HG03135 (cell line): Measurements from ENCODE around the gene KRTAP4-11.
"Not testable (repeated sequence)": the region's sequence is repeated elsewhere in the genome, so short reads cannot be mapped to it uniquely, and the experiment has no call there.

Experiments used
- ATAC-seq: cut with Tn5 transposase; IDR thresholded peaks from one replicate; pipeline ENCODE4 v1.9.1; 2021; ENCODE audit warnings: mild to moderate bottlenecking, moderate library complexity; ENCODE audit not compliant: unreplicated experiment

KRTAP4-11 gene

DNA sequence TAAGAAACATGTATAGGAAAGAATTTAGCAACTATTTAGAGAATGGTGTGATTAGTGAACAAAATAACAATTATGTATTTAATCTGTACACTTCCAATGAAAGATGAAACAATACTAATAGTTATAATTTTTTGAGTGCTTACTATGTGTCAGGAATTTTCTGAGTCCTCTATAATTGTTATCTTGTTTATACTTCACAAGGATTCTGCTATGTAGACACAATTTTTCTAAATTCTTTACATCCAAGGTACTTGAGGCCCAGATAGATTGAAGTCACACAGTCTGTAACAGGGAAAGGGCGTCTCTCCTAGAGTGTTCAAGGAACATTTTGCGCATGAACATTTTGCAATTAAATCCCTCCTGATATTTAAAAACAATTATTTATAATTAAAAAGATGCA, 6.9 kb upstream of the KRTAP4-11 start:
- ATAC-seq = no peak

DNA sequence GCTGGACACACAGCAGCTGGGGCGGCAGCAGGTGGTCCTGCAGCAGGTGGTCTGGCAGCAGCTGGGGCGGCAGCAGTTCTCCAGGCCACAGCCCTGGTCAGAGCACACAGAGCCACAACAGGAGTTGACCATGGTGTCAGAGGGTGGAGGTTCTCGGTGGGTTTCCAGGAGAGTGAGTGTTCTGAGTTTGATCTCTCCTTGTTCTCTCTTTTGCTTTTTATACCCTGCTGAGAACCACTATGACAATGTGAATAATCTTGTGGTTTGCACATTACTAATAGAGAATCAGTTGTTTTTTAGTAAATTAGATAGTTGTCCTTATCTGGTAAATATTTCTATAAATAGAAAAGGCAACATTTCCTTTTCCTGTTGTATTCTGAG, 5.8 kb upstream of the KRTAP4-11 start, which contains the start of gene KRTAP4-12:
Gene KRTAP4-12, minus strand, starts transcription at position 192 of the 381 bp plus-strand sequence. Its CDS starts 60 bp downstream, at position 132.
- ATAC-seq = not testable (repeated sequence)

DNA sequence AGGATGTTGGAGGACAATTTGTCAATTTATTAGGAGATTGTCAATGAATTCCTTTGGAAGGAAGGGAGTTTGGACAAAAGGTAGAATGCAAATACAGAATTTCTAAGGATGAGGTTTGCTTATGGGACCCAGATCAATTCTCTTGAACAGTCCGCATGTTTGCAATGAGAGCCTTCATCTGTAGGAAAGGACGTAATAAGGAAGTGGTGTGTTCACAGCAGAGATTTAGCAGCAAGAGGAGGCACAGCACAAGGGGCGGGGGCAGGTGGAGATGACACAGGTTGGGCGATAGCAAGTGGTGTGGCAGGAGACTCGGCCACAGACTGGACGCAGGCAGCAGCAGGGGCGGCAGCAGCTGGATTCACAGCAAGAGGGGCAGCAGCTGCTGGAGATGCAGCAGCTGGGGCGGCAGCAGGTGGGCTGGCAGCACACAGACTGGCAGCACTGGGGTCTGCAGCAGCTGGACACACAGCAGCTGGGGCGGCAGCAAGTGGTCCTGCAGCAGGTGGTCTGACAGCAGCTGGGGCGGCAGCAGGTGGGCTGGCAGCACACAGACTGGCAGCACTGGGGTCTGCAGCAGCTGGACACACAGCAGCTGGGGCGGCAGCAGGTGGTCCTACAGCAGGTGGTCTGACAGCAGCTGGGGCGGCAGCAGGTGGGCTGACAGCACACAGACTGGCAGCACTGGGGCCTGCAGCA, 5.3 kb upstream of the KRTAP4-11 start:
- not testable (repeated sequence) for ATAC-seq

DNA sequence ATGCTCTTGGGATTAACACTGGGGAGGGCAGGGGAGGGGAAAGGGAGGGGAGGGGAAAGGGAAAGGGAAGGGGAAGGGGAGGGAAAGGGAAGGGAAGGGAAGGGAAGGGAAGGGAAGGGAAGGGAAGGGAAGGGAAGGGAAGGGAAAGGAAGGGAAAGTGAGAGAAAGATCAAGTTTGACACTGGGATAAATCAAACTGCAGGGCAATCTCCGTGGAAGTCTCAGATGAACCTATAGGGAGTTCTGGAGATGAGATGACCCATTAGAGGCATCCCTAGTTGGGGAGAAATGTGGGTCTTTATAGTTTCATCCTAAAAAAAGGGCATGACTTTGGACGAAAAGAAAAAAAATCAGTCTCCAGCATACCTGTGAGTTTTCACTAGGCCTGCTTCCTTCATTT, 3.6 kb upstream of the KRTAP4-11 start:
- ATAC-seq = no peak

DNA sequence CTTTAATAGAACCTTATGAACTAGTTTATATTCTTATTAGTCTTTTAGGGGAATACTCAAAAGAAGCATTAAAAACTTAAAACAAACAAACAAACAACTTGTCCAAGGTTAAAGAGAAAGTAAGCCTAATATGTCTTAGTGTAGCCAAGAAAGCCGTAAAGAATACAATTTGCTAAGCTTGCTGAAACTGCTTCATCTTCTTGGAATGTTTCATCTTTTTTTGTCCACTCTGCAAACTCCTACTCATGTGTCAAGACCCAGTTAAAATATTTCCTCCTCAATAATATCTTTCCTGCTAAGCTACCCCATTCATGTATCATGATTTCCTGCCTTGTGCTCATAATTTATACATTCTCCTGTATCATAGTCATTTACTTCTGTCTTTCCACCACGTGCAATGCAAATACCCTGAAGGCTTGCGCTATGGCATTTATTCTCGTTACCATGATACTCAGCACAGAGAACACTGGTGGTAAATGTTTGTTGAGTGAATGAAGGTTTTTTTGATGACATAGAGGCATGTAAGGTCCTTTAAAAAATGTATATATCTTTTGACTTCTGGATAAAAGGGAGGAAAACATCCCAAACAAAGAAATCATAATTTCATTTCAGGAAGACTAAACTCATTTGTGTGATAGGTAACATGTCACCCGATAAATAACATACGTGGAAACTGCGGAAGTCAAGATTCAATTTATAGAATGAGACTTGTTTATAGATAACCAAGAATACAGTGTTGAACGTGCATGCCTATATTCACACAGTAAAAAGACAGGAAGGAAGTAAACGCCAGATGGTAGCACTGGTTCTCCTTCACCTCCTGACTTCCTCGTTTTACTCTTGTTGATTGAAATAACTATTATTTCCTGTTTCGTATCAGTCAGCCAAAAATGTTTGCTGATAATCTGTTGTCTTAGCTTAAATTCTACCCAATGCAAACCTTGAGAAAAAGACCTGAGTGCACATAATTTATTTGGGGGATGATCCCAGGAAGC, 1.8 kb upstream of the KRTAP4-11 start:
- not testable (repeated sequence) for ATAC-seq

DNA sequence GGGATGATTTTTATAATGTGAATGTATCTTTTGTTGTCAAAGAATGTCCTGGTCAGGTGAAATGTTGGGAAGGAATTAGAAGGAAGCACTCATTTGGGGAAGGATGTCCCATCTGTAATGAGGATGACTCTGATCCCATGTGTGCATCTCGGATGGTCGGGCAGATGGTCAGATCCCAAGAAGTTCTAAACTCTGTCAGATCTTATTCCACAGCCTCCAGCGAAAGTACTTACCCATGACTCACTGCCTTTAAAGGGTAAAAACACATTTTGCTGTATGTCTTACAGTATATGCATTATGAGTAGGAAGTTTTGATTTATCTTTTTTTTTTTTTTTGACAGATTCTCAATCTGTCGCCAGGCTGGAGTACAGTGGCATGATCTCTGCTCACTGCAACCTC, 548 bp upstream of the KRTAP4-11 start:
- no peak for ATAC-seq

DNA sequence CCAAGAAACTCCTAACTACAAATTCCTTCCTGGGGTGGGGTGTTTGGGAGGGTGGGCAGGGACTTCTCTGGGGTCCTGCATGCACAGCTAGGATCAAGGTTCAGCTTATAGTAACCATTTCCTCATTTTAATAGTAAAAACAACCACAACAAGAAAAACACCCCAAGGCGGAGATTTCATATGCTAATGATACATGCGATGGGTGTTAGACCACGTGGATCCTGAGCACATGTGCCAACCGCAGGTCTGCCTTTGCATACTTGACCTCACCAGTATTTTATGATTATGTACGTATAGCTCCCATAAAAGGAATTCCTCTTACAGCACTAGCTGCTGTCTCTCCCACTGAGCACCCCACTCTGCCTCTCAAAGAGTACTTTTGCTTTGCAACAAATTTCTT, 1.9 kb downstream of the KRTAP4-11 start:
- no peak for ATAC-seq

DNA sequence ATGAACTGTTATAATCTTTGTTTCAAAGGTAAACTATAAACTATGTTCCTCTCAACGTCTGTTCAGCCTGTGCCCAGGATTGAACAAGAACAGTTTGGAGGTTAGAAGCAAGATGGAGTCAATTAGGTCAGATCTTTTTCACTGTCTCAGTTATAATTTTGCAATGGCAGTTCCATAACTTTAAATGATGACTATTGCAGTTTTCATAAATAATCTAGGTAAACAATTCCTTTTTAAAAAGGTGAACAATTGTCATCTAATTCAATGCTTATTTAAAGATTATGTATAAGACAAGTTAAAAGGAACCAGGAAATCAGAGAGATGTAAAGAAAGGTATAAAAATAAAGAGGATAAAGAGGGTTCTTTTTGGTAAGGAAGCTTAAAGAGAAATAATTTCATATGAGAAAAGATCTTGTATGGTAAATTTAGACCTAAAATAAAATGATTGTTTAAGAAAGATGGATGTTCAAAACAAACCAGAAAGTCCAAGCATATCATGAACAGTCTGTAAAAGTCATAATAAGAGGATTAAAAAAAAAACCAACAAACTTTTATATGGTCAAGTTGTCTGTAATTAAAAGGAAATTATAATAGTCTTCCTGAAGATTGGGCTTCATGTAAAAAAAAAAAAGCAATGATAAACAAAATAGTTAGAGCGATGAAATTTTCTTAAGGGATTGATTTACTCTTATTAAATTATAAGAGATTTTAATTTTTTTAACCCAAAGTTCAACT, 6.9 kb downstream of the KRTAP4-11 start:
- no peak for ATAC-seq

DNA sequence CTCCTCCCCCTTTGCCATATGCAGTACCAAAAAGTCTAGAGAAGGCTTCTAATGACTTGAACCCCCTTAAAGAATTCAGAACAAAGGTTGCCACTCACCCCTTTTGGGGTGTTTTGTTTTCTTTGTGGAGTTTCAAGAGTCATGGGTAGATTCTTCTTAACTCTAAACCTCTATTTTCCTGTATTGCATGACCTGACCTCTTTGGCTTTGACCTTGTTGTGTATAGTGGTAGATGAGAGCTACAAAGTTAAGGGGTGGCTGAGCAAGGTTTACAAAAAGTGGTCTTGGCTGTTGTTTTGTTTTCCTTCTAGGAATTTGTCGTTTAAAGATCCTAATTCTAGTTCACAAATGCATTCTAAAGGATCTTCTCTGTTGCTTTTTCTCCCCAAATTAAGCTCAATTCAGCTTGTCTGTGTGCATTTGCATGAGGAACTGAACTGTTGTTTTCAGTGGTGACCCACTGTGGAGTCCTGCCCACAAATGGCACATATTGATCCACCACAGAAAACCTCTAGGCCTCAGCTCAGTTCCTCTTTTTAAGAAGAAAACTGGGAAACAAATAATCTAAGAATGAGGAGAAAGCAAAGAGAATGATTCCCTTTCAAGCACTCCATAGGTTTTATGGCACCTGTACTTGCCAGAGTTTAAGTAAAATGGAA, 9.3 kb downstream of the KRTAP4-11 start:
- ATAC-seq = not testable (repeated sequence)

DNA sequence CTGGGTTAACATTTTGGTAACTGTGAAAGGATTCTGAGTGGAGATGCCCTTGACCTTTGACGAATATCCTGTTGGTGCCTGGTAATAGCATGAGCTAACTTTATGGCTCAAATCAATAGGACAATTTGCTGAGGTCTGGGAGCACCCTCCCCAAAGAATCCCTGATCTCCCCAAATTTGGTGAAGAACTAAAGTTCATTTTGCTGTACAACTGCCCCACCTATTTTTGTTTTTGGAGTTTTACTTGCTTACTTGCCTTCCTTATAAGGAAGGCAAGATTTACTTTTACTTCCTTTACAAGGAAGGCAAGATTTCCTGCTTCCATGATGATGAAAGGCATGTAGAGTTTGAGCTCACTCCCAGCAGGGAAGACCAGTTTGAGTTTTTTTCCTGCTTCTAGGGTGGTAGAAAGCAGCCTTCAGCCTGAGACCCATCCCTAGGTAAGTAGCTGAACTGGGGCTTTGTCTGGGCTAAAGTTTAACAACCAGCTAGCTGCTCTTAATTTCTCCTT, 10.2 kb downstream of the KRTAP4-11 start:
- no peak for ATAC-seq

DNA sequence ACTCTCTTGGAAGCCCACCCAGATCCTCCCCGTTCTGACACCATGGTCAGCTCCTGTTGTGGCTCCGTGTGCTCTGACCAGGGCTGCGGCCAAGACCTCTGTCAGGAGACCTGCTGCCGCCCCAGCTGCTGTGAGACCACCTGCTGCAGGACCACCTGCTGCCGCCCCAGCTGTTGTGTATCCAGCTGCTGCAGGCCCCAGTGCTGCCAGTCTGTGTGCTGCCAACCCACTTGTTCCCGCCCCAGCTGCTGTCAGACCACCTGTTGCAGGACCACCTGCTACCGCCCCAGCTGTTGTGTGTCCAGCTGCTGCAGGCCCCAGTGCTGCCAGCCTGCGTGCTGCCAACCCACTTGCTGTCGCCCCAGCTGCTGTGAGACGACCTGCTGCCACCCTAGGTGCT, 12.8 kb downstream of the KRTAP4-11 start, which contains the start of gene KRTAP4-9:
Gene KRTAP4-9, plus strand, starts transcription at position 43 of the 400 bp plus-strand sequence. Its CDS starts 0 bp downstream, at position 43.
- ATAC-seq = not testable (repeated sequence)

DNA sequence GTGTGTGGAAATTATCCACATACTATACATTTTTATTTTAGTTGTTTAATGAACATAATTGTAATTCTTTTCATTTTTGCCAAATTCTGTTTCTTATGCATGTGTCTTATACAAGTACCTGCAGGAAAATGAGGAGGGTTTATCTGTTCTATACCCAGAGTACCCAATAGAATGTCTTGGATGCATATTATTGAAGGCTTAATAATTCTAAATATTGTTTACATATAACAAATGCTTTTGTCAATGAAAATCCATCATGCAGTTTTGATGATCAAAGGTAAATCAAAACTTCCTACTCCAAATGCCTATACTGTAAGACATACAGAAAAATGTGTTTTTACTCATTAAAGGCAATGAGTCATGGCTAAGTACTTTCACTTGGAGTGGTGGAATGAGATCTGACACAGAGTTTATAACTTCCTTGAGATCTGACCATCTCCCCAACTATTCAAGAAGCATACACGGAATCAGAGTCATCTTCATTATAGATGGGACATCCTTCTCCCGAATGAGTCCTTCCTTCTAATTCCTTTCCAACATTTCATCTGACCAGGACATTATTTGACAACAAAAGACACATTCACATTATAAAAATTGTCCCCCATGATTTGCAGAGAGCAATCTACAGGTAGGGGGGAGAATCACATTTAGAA, 13.7 kb downstream of the KRTAP4-11 start:
- not testable (repeated sequence) for ATAC-seq

DNA sequence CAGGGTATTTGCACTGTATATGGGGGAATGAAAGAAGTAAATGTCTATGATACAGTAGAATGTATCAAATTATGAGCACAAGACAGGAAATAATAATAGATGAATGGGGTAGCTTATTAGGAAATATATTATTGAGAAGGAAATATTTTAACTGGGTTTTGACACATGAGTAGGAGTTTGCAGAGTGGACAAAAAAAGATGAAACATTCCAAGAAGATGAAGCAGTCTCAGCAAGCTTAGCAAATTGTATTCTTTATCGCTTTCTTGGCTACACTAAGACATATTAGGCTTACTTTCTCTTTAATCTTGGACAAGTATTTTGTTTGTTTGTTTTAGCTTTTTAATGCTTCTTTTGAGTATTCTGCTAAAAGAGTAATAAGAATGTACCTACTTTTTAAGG, 14.3 kb downstream of the KRTAP4-11 start:
- no peak for ATAC-seq

DNA sequence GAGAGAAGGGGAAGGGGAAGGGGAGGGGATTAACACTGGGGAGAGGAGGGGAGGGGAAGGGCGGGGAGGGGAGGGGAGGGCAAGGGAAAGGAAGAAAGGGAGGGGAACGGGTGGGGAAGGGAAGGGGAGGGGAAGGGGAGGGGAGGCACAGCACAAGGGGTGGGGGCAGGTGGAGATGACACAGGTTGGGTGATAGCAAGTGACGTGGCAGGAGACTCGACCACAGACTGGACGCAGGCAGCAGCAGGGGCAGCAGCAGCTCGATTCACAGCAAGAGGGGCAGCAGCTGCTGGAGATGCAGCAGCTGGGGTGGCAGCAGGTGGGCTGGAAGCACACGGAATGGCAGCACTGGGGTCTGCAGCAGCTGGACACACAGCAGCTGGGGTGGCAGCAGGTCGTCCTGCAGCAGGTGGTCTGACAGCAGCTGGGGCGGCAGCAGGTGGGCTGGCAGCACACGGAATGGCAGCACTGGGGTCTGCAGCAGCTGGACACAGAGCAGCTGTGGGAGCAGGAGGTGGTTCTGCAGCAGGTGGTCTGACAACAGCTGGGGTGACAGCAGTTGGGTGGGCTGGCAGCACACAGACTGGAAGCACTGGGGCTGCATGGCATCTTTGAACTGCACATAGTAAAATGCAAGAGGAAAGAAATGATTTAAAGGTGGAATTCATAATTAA, 16.4 kb downstream of the KRTAP4-11 start, which contains the start of gene KRTAP4-16:
Gene KRTAP4-16, minus strand, starts transcription at position 624 of the 674 bp plus-strand sequence. Its CDS starts 0 bp downstream, at position 624.
- ATAC-seq = no peak

DNA sequence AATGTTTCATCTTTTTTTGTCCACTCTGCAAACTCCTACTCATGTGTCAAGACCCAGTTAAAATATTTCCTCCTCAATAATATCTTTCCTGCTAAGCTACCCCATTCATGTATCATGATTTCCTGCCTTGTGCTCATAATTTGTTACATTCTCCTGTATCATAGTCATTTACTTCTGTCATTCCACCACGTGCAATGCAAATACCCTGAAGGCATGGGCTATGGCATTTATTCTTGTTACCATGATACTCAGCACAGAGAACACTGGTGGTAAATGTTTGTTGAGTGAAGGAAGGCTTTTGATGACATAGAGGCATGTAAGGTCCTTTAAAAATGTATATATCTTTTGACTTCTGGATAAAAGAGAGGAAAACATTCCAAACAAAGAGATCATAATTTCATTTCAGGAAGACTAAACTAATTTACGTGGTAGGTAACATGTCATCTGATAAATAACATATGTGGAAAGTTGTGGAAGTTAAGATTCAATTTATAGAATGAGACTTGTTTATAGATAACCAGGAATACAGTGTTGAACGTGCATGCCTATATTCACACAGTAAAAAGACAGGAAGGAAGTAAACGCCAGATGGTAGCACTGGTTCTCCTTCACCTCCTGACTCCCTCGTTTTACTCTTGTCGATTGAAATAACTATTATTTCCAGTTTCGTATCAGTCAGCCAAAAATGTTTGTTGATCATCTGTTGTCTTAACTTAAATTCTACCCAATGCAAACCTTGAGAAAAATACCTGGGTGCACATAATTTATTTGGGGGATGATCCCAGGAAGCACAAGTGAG, 18.3 kb downstream of the KRTAP4-11 start:
- not testable (repeated sequence) for ATAC-seq

DNA sequence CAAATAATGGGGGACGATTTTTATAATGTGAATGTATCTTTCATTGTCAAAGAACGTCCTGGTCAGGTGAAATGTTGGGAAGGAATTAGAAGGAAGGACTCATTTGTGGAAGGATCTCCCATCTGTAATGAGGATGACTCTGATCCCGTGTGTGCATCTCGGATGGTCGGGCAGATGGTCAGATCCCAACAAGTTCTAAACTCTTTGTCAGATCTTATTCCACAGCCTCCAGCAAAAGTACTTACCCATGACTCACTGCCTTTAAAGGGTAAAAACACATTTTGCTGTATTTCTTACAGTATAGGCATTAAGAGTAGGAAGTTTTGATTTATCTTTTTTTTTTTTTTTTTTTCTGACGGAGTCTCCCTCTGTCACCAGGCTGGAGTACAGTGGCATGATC, 19.7 kb downstream of the KRTAP4-11 start:
- no peak for ATAC-seq

DNA sequence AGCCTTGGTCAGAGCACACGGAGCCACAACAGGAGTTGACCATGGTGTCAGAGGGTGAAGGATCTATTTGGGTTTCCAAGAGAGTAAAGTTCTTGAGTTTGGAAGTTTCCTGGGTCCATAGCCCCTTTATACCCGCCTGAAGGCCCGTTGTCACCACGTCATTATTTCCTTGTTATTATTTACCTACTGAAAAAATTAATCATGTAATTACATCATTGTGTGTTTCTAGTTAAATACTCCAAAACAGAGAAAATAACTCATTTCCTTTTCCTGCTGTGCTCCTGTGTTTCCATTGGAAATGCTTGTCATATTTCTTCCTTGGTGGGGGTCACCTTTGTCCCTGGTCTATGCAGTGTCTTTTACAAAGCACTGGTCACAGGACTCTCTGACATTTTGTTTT, 20.1 kb downstream of the KRTAP4-11 start, which contains the start of gene KRTAP4-8:
Gene KRTAP4-8, minus strand, starts transcription at position 101 of the 400 bp plus-strand sequence. Its CDS starts 58 bp downstream, at position 43.
- ATAC-seq = no peak

DNA sequence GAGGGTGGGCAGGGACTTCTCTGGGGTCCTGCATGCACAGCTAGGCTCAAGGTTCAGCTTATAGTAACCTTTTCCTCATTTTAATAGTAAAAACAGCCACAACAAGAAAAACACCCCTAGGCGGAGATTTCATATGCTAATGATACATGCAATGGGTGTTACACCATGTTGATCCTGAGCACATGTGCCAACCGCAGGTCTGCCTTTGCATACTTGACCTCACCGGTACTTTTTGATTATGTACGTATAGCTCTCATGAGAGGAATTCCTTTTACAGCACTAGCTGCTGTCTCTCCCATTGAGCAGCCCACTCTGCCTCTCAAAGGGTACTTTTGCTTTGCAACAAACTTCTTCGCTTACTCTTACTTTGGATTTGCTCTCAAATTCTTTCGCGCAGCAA, 22.1 kb downstream of the KRTAP4-11 start:
- no peak for ATAC-seq
